OCI-LY7 (cell line): Measurements from ENCODE around the gene NAT9. TPM values are rescaled to one million over a fixed set of nuclear protein-coding genes. Genes with fewer than 3 reads are reported as not detected.

Experiments
- BruUV-seq: library from RNA; stranded (reverse); fragments of 400-500 nt; replicated peaks from 2 replicates; lab custom pipeline; 2021; lab: Mats Ljungman, UMichigan
- CTCF ChIA-PET: fragments of 300-600 bp; sonication (Branson Sonifier 250); formaldehyde crosslinking; loops from one replicate; lab custom pipeline; 2022; ENCODE audit warnings: antibody characterized with exemption; ENCODE audit not compliant: unreplicated experiment; lab: Charles Lee
- POLR2A ChIA-PET: fragments of 300-600 bp; sonication (Branson Sonifier 250); formaldehyde crosslinking; loops from one replicate; lab custom pipeline; 2022; ENCODE audit warnings: antibody characterized with exemption; lab: Charles Lee
- DNase-seq: peaks from one replicate; pipeline ENCODE4 v3.0.0-alpha.2; 2015; ENCODE audit warnings: low spot score
- H2AFZ ChIP-seq: fragments of 200-600 bp; sonication (generic), shearing (Covaris generic); 2 replicates; pipeline ENCODE4 v1.6.1; 2014; ENCODE audit warnings: mild to moderate bottlenecking, antibody characterized with exemption, low read length, moderate library complexity
- H3K27ac ChIP-seq: fragments of 200-600 bp; sonication (generic); 2 replicates; pipeline ENCODE4 v1.5.1; 2014; ENCODE audit warnings: mixed run types, low read depth, mild to moderate bottlenecking, moderate library complexity, low read length, inconsistent platforms; ENCODE audit not compliant: poor library complexity, severe bottlenecking
- H3K36me3 ChIP-seq: fragments of 200-600 bp; sonication (generic); 2 replicates; pipeline ENCODE4 v1.6.1; 2014; ENCODE audit warnings: mild to moderate bottlenecking, antibody characterized with exemption, low read length, moderate library complexity, mixed read lengths; ENCODE audit not compliant: insufficient read depth
- H3K4me1 ChIP-seq: fragments of 200-600 bp; sonication (generic); 2 replicates; pipeline ENCODE4 v1.5.1; 2014; ENCODE audit warnings: mild to moderate bottlenecking, low read length; ENCODE audit not compliant: insufficient read depth, poor library complexity, severe bottlenecking
- H3K4me2 ChIP-seq: fragments of 200-600 bp; sonication (generic); 2 replicates; pipeline ENCODE4 v1.6.1; 2014; ENCODE audit warnings: mild to moderate bottlenecking, low read length
- H3K4me3 ChIP-seq: fragments of 200-600 bp; sonication (generic); 2 replicates; pipeline ENCODE4 v1.5.1; 2014; ENCODE audit warnings: mild to moderate bottlenecking, low read depth, low read length; ENCODE audit not compliant: poor library complexity, severe bottlenecking
- H3K79me2 ChIP-seq: fragments of 200-600 bp; sonication (generic); 2 replicates; pipeline ENCODE4 v1.6.1; 2016; ENCODE audit warnings: low read depth, mild to moderate bottlenecking, low read length, moderate library complexity, mixed read lengths; ENCODE audit not compliant: insufficient read depth
- H3K9me2 ChIP-seq: fragments of 200-600 bp; sonication (generic); 2 replicates; pipeline ENCODE4 v1.6.1; 2016; ENCODE audit warnings: mild to moderate bottlenecking, low read length, mixed read lengths; ENCODE audit not compliant: insufficient read depth
- H3K9me3 ChIP-seq: fragments of 200-600 bp; sonication (generic); 2 replicates; pipeline ENCODE4 v1.6.1; 2014; ENCODE audit warnings: mild to moderate bottlenecking, mixed run types, low read length, mixed read lengths
- H4K20me1 ChIP-seq: fragments of 200-600 bp; sonication (generic); 2 replicates; pipeline ENCODE4 v1.6.1; 2014; ENCODE audit warnings: mild to moderate bottlenecking, antibody characterized with exemption, low read length, moderate library complexity, mixed read lengths; ENCODE audit not compliant: insufficient read depth
- CTCF ChIP-seq: fragments of 200-600 bp; sonication (generic); conservative IDR thresholded peaks from 2 replicates; pipeline ENCODE4 v1.5.1; 2014; ENCODE audit warnings: mild to moderate bottlenecking, antibody characterized with exemption, low read length, moderate library complexity, mixed read lengths
- EZH2phosphoT487 ChIP-seq: fragments of 200-600 bp; sonication (generic); IDR thresholded peaks from 2 replicates; pipeline ENCODE4 v1.6.1; 2018; ENCODE audit warnings: low read depth, borderline replicate concordance, mild to moderate bottlenecking, mixed run types, antibody characterized with exemption, low read length, moderate library complexity, mixed read lengths
- intact Hi-C: fragments of 100-400 bp; cut with micrococcal nuclease; formaldehyde crosslinking; loops from one replicate; pipeline ENCODE4 v1.10.0; 2022; ENCODE audit not compliant: unreplicated experiment
- total RNA-seq, 2 experiments: library from RNA; depleted of rRNA in 1 of 2; stranded (reverse); fragments of >200 nt in 1 of 2; shearing (Covaris generic) in 1 of 2; gene quantifications; 2 replicates each; pipeline ENCODE4 v1.2.3, GENCODE V29; 2014 to 2022

Gene NAT9
- total RNA-seq, 2 experiments from 2014 or later: 77.2 to 87.9 TPM

- no peaks in the 10 kb centered on the region for H3K9me2 ChIP-seq
- intact Hi-C loops: loop anchor here (1.0 kb wide), 2 partner anchors 21 to 32 kb away; no protein-coding TSS in a partner anchor
- peaks cover 26% of the 10 kb centered on the region; the same call in 1 of the 2 replicates for H3K79me2 ChIP-seq
- H4K20me1 ChIP-seq: peaks cover 11% of the 10 kb centered on the region; the same call in 1 of the 2 replicates
- H3K9me3 ChIP-seq: no peaks in the 10 kb centered on the region
- no peak overlapping the region for H2AFZ ChIP-seq
- peak; percentile 69 for DNase-seq
- BruUV-seq: no TSS peak
- H3K36me3 ChIP-seq: peaks cover 25% of the 10 kb centered on the region
- CTCF ChIA-PET: interaction anchor here (0.5 to 1.6 kb wide), 6 partner anchors 10 to 775 kb away, joined by 3 to 6 read pairs (median 3); partner anchors contain the start of gene NAT9
- TF ChIP-seq EZH2phosphoT487 (no peak), CTCF (0 out of 2 replicates have a peak, but pooled peaks have one; percentile 16)
- POLR2A ChIA-PET: interaction anchor here (0.6 to 2.1 kb wide), 12 partner anchors 9 to 124 kb away, joined by 3 to 8 read pairs (median 4); partner anchors contain the start of genes FDXR and RAB37
- peaks cover 33% of the 10 kb centered on the region for H3K4me1 ChIP-seq
- H3K27ac ChIP-seq: peak overlapping the region; percentile 69
- peak overlapping the region; percentile 87 for H3K4me2 ChIP-seq
- peak overlapping the region; percentile 86 for H3K4me3 ChIP-seq
These were observed 26.7 kb downstream of the NAT9 start for GRCh38 chr17:74749279-74750038.

GRCh38 chr17:74748529-74749278 is 27.4 kb downstream of the NAT9 start, which contains the start of gene NHERF1:
Gene NHERF1 (plus strand): TSS chr17:74748628. CDS start chr17:74748847, 219 bp downstream.
- H3K27ac ChIP-seq: peak within 1 kb of the TSS; percentile 69
- peaks cover 36% of the 10 kb centered on the region for H3K4me1 ChIP-seq
- TF ChIP-seq CTCF (peak; percentile 70), EZH2phosphoT487 (no peak)
- intact Hi-C loops: loop anchor here (1.0 kb wide), 3 partner anchors 22 to 33 kb away; partner anchors contain the start of gene NAT9
- peak within 1 kb of the TSS; percentile 40; the same call in 1 of the 2 replicates for H2AFZ ChIP-seq
- BruUV-seq: TSS peak; percentile 86
- H3K4me2 ChIP-seq: peak within 1 kb of the TSS; percentile 87
- no peaks in the 10 kb centered on the region for H3K9me2 ChIP-seq
- peaks cover 23% of the 10 kb centered on the region for H3K36me3 ChIP-seq
- ChIA-PET CTCF (interaction anchor here (0.5 to 1.6 kb wide), 4 partner anchors 10 to 46 kb away, joined by 3 to 6 read pairs (median 3); partner anchors contain the start of gene NAT9), POLR2A (interaction anchor here (0.6 to 2.1 kb wide), 11 partner anchors 10 to 124 kb away, joined by 3 to 8 read pairs (median 4); partner anchors contain the start of genes FDXR and RAB37)
- peak within 1 kb of the TSS; percentile 86 for H3K4me3 ChIP-seq
- H3K9me3 ChIP-seq: no peaks in the 10 kb centered on the region
- peaks cover 26% of the 10 kb centered on the region; the same call in 1 of the 2 replicates for H3K79me2 ChIP-seq
- peak; percentile 99 for DNase-seq
- peaks cover 11% of the 10 kb centered on the region; the same call in 1 of the 2 replicates for H4K20me1 ChIP-seq
